Nephron (organoid): ENCODE results near the gene VKORC1.

ENCODE experiments used
- H3K27ac Mint-ChIP-seq, 3 experiments: 2 replicates each; pipeline ENCODE4 v1.8.0; 2020; ENCODE audit warnings: mixed read lengths in 3 of 3, mild to moderate bottlenecking in 2 of 3, moderate library complexity in 1 of 3
- H3K27me3 Mint-ChIP-seq: 2 replicates; pipeline ENCODE4 v1.8.0; 2021; ENCODE audit warnings: low read depth, mild to moderate bottlenecking, moderate library complexity, mixed read lengths
- H3K36me3 Mint-ChIP-seq: 2 replicates; pipeline ENCODE4 v1.8.0; 2020; ENCODE audit warnings: low read depth, mixed read lengths
- H3K4me1 Mint-ChIP-seq: 2 replicates; pipeline ENCODE4 v1.8.0; 2020; ENCODE audit warnings: mixed read lengths
- H3K4me3 Mint-ChIP-seq, 3 experiments: 2 replicates each; pipeline ENCODE4 v1.8.0; 2020; ENCODE audit warnings: mild to moderate bottlenecking in 3 of 3, mixed read lengths in 3 of 3, moderate library complexity in 2 of 3
- H3K9me3 Mint-ChIP-seq: 2 replicates; pipeline ENCODE4 v1.8.0; 2020; ENCODE audit warnings: mixed read lengths
- TF ChIP-seq, protein P1 (sequence below), 3 experiments: fragments of 200-600 bp; sonication (generic); IDR thresholded peaks; one replicate each; pipeline ENCODE4 v1.5.0; 2021; ENCODE audit warnings: antibody characterized with exemption in 3 of 3; ENCODE audit not compliant: unreplicated experiment in 3 of 3

The VKORC1 gene

GRCh38 chr16:31099860-31100638 lies 5.5 kb upstream of the VKORC1 start:
- Mint-ChIP-seq H3K4me3 (no peak overlapping the region), H3K27ac (peak overlapping the region; percentile 39 to 98 (median 71)), H3K9me3 (peaks cover 6% of the 10 kb centered on the region), H3K4me1 (peaks cover 10% of the 10 kb centered on the region), H3K36me3 (no peaks in the 10 kb centered on the region), H3K27me3 (no peaks in the 10 kb centered on the region)
- TF ChIP-seq, protein P1, sequence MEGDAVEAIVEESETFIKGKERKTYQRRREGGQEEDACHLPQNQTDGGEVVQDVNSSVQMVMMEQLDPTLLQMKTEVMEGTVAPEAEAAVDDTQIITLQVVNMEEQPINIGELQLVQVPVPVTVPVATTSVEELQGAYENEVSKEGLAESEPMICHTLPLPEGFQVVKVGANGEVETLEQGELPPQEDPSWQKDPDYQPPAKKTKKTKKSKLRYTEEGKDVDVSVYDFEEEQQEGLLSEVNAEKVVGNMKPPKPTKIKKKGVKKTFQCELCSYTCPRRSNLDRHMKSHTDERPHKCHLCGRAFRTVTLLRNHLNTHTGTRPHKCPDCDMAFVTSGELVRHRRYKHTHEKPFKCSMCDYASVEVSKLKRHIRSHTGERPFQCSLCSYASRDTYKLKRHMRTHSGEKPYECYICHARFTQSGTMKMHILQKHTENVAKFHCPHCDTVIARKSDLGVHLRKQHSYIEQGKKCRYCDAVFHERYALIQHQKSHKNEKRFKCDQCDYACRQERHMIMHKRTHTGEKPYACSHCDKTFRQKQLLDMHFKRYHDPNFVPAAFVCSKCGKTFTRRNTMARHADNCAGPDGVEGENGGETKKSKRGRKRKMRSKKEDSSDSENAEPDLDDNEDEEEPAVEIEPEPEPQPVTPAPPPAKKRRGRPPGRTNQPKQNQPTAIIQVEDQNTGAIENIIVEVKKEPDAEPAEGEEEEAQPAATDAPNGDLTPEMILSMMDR (IDR thresholded peaks at IDR 0.05; ENCODE audit: unreplicated experiment in 3 of 3): no peak

DNA sequence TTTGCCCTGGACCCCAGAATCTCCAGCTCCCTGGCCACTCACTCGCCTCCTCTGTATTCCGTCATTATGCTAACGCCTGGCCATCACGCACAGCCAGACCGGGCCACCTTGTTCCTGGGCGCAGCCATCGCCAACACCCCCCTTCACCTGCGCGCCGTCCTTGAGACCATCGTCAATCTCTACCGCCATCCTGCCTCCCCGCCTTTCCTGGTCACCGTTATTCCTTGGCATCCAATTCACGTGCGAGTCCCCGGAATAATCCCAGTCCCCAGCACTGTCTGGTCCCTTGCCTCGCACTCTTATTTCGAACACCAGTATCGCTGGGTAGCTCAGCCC lies 541 bp downstream of the VKORC1 start:
- peaks cover 13% of the 10 kb centered on the region for H3K4me1 Mint-ChIP-seq
- peak overlapping the region; percentile 24 to 79 (median 66) for H3K27ac Mint-ChIP-seq
- H3K9me3 Mint-ChIP-seq: no peaks in the 10 kb centered on the region
- peaks cover 10% of the 10 kb centered on the region for H3K36me3 Mint-ChIP-seq
- no peaks in the 10 kb centered on the region for H3K27me3 Mint-ChIP-seq
- TF ChIP-seq, protein P1 (IDR thresholded peaks at IDR 0.05; ENCODE audit: unreplicated experiment in 3 of 3): no peak
- peak overlapping the region; percentile 90 to 95 (median 94) for H3K4me3 Mint-ChIP-seq

DNA sequence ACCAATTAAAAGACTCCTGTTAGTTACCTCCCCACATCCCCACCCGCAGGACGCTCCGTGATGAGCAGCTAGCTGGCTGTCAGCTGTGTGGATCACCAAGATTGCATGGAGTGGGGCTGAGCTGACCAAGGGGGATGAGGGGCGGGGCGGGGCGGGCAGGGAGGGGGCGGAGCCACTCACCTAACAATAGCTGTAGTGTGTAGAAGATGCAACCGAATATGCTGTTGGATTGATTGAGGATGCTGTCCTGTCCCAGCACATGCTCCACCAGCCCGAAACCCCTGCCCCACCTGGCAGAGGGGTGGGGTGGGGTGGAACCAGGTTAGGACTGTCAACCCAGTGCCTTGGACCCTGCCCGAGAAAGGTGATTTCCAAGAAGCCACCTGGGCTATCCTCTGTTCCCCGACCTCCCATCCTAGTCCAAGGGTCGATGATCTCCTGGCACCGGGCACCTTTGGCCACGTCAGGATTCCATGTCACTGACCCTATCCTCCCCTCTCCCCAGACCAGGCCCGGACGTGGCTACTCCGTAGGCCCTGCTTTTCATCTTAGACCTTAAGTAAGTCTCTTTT lies 1.4 kb downstream of the VKORC1 start:
- Mint-ChIP-seq H3K27ac (no peak overlapping the region), H3K4me3 (peak overlapping the region; percentile 83 to 95 (median 94)), H3K36me3 (peaks cover 10% of the 10 kb centered on the region), H3K4me1 (peaks cover 13% of the 10 kb centered on the region), H3K9me3 (no peaks in the 10 kb centered on the region), H3K27me3 (no peaks in the 10 kb centered on the region)
- TF ChIP-seq, protein P1 (IDR thresholded peaks at IDR 0.05; ENCODE audit: unreplicated experiment in 3 of 3): no peak

DNA sequence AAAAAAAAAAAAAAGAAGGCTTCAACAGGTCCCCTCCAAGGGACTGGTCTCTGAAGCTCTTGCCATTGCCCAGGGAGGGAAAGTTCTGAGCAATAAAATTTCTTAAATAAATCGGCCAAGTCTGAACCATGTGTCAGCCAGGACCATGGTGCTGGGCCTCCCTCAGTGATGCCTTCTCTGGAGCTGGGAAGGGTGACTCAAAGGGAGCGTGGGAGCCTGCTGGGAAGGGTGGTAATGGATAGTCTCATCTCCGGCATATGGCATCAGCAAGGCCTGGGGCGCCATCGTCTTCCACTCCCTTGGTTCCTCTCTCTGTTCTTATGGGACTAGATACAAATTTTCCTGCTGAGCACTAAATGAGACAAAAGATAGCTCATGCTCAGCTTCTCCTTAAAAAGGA lies 2.3 kb downstream of the VKORC1 start:
- Mint-ChIP-seq H3K4me1 (peaks cover 13% of the 10 kb centered on the region), H3K36me3 (peaks cover 10% of the 10 kb centered on the region), H3K4me3 (peak overlapping the region; percentile 72 to 95 (median 76)), H3K27me3 (no peaks in the 10 kb centered on the region), H3K9me3 (no peaks in the 10 kb centered on the region), H3K27ac (peak overlapping the region in 1 of 3 experiments; percentile 39)
- TF ChIP-seq, protein P1 (IDR thresholded peaks at IDR 0.05; ENCODE audit: unreplicated experiment in 3 of 3): no peak

- peaks cover 18% of the 10 kb centered on the region for H3K4me1 Mint-ChIP-seq
- peak overlapping the region in 2 of 3 experiments; percentile 7 to 13 for H3K4me3 Mint-ChIP-seq
- TF ChIP-seq, protein P1 (IDR thresholded peaks at IDR 0.05; ENCODE audit: unreplicated experiment in 3 of 3): no peak
- no peaks in the 10 kb centered on the region for H3K9me3 Mint-ChIP-seq
- no peak overlapping the region for H3K27ac Mint-ChIP-seq
- H3K36me3 Mint-ChIP-seq: peaks cover 12% of the 10 kb centered on the region
- H3K27me3 Mint-ChIP-seq: no peaks in the 10 kb centered on the region
Measured at GRCh38 chr16:31090540-31090939, 4.1 kb downstream of the VKORC1 start.
